Tongue (tissue), 2 donors: ENCODE measurements around the gene GNG7. TPM values are rescaled to one million over a fixed set of nuclear protein-coding genes. Genes with fewer than 3 reads are reported as not detected.
"Not testable (repeated sequence)": the region's sequence is repeated elsewhere in the genome, so short reads cannot be mapped to it uniquely, and the experiment has no call there.

Source experiments
- DNase-seq: peaks from one replicate; pipeline ENCODE4 v3.0.0-alpha.2; 2015
- total RNA-seq: library from RNA; depleted of rRNA; stranded (reverse); fragments of >200 nt; gene quantifications from one replicate; pipeline ENCODE4 v1.2.3, GENCODE V29; 2014

The GNG7 gene
- total RNA-seq, 1 donor from 2014 or later = 3.2 TPM

DNA sequence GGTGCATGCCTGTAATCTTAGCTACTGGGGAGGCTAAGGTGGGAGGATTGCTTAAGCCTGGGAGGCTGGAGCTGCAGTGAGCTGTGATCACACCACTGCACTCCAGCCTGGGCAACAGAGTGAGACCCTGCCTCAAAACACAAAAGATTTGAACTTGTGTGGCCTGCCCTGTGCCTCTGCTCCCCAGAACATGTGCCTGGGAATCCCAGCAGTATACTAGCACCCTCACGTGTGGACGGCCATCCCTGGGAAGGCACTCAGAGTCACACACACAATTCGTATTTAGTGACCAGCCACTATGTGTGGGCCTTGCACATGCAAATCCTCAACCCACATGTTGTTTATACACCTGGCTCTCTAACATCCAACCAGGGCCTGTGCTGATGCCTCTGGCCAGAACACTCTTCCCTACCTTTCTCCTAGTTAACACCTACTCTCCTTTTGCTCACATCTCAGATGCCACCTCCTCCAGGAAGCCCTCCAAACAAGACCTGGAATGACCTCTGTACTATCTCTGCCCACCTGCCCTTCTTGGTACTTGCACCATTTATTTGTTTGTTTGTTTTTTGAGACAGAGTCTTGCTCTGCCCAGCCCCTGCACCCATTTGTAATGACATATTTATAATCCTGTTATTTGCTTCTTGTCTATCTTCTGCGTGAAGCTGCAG lies 218.9 kb downstream of the GNG7 start:
- no peak for DNase-seq

- DNase-seq = no peak
Observed at GRCh38 chr19:2483084-2483483, 219.4 kb downstream of the GNG7 start.

GRCh38 chr19:2482354-2483038 lies 220.0 kb downstream of the GNG7 start:
- DNase-seq = no peak

- no peak for DNase-seq
Observed at GRCh38 chr19:2481466-2481865, 221.0 kb downstream of the GNG7 start.

DNA sequence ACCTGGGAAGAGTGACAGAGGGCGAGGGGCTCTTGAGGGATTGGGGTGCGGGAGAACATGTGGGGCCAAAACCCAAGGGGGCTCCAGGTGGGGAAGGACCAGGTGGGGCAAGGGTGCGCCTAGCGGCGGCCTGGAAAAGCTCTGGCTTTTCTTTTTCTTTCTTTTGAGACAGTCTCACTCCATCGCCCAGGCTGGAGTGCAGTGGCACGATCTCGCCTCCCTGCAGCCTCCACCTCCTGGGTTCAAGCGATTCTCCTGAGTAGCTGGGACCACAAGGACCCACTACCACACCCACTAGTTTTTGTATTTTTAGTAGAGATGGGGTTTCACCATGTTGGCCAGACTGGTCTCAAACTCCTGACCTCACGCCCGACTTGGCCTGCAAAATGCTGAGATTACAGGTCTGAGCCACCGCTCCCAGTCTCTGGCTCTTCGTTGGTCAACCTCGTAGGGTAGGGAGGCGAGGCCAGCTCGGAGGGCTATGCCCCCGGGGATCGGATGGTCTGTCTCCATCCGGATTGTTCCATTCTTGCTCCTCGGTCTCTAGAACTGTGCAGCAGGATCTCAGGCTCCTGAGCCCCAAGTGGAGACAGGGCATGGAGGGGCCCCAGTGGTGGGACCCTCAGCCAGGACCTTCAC lies 222.8 kb downstream of the GNG7 start:
- no peak for DNase-seq

GRCh38 chr19:2478756-2479555 lies 223.5 kb downstream of the GNG7 start:
- peak; percentile 70 for DNase-seq

GRCh38 chr19:2478278-2478755 lies 224.2 kb downstream of the GNG7 start:
- peak; percentile 75 for DNase-seq

- no peak for DNase-seq
Observed at GRCh38 chr19:2477732-2478191, 224.7 kb downstream of the GNG7 start.

DNA sequence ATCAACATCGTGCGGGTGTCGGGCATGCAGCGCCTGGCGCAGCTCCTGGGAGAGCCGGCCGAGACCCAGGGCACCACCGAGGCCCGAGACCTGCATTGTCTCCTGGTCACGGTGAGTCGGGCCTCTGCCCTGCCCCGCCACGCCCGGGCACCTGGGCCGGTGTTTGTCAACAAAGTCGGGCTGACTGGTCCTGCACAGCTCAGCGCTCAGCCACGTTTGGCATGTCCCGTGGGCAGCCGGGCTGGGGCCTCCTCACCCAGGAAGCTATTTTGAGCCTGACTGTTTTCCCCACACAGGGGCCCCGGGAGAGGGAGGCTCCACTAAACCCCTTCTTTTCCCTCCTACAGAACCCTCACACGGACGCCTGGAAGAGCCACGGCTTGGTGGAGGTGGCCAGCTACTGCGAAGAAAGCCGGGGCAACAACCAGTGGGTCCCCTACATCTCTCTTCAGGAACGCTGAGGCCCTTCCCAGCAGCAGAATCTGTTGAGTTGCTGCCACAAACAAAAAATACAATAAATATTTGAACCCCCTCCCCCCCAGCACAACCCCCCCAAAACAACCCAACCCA lies 225.3 kb downstream of the GNG7 start:
- DNase-seq = peak; percentile 58

GRCh38 chr19:2476451-2477140 lies 225.9 kb downstream of the GNG7 start:
- DNase-seq = no peak

DNA sequence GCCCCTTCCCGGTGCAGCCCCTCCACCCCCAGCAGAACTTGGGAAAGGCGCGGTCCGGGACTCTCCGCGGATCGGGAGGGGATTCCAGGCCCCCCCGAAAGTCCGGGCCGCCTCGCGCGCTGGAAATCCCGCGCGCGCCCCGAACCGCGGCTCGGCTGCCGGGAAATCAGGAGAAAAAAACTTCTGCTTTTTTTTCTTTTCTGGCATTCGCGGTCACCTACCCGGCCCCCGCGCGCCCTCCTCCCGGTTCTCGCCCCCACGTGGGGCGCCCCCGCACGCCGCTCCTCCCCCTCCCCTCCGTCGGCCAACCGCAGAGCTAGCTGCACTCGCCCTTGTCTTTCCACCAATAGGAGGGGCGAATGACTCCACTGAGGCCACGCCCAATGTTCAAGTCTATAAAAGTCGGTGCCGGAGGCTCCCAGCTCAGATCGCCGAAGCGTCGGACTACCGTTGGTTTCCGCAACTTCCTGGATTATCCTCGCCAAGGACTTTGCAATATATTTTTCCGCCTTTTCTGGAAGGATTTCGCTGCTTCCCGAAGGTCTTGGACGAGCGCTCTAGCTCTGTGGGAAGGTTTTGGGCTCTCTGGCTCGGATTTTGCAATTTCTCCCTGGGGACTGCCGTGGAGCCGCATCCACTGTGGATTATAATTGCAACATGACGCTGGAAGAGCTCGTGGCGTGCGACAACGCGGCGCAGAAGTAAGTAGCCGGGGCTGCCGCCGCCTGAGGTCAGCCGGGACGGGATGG lies 226.6 kb downstream of the GNG7 start, which contains the start of gene GADD45B:
Gene GADD45B, plus strand, starts transcription at position 426 of the 749 bp plus-strand sequence. Its CDS starts 232 bp downstream, at position 658.
- DNase-seq = peak; percentile 98

GRCh38 chr19:2475018-2475701 lies 227.3 kb downstream of the GNG7 start:
- no peak for DNase-seq

- DNase-seq = peak; percentile 90
Observed at GRCh38 chr19:2474232-2475017, 228.1 kb downstream of the GNG7 start.

- DNase-seq = not testable (repeated sequence)
Observed at GRCh38 chr19:2469915-2470200, 232.6 kb downstream of the GNG7 start.

- DNase-seq = peak; percentile 67
Observed at GRCh38 chr19:2469102-2469914, 233.2 kb downstream of the GNG7 start.

DNA sequence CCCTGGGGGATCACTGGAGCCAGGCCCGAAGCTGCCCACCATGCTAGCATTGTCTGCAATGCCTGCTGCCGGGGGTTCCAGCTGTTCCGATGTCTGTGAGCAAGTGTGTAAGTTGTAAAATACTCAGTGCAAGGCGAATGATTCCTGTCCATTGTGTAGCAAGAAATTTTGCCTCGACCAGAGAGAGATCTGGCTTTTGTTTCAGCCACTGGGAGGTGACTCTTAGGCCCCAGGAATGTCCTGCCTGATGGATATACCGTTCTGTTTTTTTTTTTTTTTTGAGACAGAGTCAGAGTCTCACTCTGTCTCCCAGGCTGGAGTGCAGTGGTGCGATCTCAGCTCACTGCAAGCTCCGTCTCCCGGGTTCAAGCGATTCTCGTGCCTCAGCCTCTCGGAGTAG lies 233.9 kb downstream of the GNG7 start:
- no peak for DNase-seq

DNA sequence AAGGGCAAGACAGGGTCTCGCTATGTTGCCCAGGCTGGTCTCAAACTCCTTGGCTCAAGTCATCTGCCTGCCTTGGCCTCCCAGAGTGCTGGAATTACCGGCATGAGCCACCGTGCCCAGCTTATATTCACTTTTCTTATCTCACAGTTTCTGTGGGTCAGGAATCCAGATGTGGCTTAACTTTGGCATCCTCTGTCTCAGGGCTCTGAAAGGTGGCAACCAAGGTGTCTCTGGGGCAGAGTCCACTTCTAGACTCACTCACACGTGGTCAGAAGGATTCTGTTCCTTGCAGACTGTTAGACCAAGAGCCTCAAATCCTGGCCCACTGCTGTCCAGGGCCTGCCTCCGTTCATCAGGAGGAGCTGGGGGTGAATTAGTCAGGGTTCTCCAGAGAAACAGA lies 238.1 kb downstream of the GNG7 start:
- no peak for DNase-seq

DNA sequence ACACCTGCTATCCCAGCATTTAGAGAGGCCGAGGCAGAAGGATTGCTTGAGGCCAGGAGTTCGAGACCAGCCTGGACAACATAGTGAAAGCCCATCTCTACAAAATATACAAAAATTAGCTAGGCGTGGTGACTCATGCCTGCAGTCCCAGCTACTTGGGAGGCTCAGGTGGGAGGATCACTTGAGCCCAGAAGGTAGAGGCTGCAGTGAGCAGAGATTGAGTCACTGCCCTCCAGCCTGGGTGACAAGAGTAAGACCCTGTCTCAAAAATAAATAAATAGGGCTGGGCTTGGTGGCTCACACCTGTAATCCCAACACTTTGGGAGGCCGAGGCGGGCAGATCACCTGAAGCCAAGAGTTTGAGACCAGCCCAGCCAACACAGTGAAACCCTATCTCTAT lies 238.8 kb downstream of the GNG7 start:
- DNase-seq = not testable (repeated sequence)
